HG03469 (cell line): ENCODE data around the gene ZNF124.

Experiments
- ATAC-seq: cut with Tn5 transposase; IDR thresholded peaks from one replicate; pipeline ENCODE4 v1.9.1; 2021; ENCODE audit warnings: mild to moderate bottlenecking, moderate library complexity, moderate number of reproducible peaks; ENCODE audit not compliant: unreplicated experiment

Gene ZNF124

GRCh38 chr1:247113733-247114271 lies 58.0 kb downstream of the ZNF124 start:
- no peak for ATAC-seq

GRCh38 chr1:247113094-247113497 lies 58.7 kb downstream of the ZNF124 start:
- ATAC-seq, result no peak

DNA sequence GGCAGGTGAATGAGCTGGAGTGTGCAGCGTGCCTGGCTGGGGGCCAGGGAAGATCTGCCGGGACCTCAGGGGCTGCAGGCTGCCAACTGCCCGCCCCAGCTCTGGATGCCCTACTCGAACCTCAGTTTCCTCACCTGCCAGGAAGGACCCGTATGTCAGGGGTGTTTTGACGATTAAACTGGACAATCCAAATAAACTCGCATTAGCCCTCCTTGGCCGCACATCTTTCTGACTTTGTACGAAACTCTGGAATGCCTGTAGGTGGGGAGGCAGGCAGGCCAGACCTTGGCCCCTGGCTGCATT lies 59.4 kb downstream of the ZNF124 start:
- ATAC-seq, result no peak

DNA sequence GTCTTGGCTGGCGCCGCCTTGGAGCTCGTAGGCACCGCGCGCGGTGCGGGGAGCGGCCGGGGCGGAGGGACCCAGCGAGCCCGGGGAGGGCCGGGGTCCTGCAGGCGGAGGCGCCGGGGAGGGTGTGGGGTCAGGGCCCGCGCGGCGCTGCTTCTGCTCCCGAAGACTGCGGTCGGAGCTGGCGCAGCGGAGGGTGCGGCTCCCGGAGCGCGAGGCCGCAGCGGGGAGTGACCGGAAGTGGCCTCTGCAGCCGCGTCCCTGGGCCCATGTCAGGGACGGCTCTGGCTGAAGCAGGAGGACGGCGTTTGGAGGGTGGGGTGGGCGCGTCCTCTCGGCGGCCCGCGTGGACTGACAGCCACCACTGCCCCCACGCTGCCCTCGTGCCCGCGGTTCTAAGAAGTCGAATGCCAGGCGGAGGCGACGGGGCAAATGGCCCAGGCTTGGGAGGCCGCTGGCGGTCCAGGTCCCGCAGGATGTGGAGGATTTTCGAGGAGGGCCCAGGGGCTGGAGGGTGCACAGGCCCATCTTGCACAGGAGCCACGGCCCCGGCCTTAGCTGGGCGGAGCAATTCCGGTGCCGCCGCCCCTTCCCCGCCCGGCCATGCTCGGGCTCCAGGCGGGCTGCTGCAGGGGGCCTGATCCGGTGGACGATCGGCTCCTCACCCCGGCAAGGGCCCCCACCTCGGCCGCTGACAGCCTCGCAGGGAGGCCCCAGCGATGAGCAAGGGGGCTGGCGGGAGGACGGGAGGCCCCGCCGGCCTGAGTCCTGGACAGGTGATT lies 59.9 kb downstream of the ZNF124 start:
- ATAC-seq, result no peak

GRCh38 chr1:247111259-247111699 lies 60.5 kb downstream of the ZNF124 start:
- no peak for ATAC-seq

DNA sequence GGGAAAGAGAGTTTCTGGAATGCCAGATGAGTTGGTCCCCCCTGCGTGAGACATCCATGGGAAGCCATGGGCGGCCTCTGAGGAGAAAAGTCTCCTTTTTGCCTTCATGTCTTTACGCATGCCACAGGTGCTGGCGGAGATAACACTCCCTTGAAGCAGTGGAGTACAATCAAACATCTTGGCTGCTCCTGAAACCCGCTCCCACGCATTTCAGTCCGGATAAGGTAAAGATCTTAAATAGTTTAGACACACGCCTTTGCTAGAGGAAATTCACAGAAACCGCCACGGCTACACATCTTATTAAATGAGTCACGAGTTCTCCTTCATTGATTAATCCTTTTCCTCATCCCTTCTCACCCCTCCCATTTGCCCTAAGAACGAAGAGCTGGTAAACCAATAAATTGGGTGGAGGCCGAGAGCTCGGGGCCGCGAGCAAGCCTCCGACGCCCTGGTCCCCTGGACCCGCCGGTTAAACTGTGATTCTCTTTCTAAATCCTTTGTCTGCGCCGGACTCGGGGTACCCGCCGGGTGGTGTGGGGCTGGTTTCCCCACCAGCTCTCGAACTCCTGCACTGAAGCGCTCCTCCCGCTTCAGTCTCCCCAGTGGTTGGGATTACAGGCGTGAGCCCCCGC lies 61.1 kb downstream of the ZNF124 start:
- ATAC-seq, result no peak

GRCh38 chr1:247107694-247108093 lies 64.1 kb downstream of the ZNF124 start:
- no peak for ATAC-seq

- no peak for ATAC-seq
Observed at GRCh38 chr1:247105966-247106365, 65.9 kb downstream of the ZNF124 start.
